Keratinocyte (primary cell): Measurements from ENCODE around the gene PDE4C. TPM values are rescaled to one million over a fixed set of nuclear protein-coding genes. Genes with fewer than 3 reads are reported as not detected.

ENCODE experiments used
- DNase-seq: peaks from one replicate; pipeline ENCODE4 v3.0.0-alpha.2; 2011; ENCODE audit warnings: low read depth, missing footprints, low spot score
- FAIRE-seq: peaks from 2 replicates; lab custom pipeline; 2011; peaks lifted over from hg19 to GRCh38; lab: Jason Lieb, UNC
- H2AFZ ChIP-seq: 2 replicates; pipeline ENCODE4 v1.6.0; 2012; ENCODE audit warnings: low read length, control low read depth, inconsistent platforms; ENCODE audit not compliant: control insufficient read depth
- H3K27ac ChIP-seq: 2 replicates; pipeline ENCODE4 v1.5.1; 2011; ENCODE audit warnings: low read length; ENCODE audit not compliant: control insufficient read depth, insufficient read depth
- H3K27me3 ChIP-seq: 3 replicates; pipeline ENCODE4 v1.6.0; 2011; ENCODE audit warnings: low read length; ENCODE audit not compliant: control insufficient read depth, insufficient read depth; ENCODE audit errors: extremely low read depth
- H3K36me3 ChIP-seq, 2 experiments: 2 replicates in 1 of 2; 3 replicates in 1 of 2; pipeline ENCODE4 v1.5.1; 2011; ENCODE audit warnings: low read length in 2 of 2, mild to moderate bottlenecking in 1 of 2; ENCODE audit not compliant: control insufficient read depth in 2 of 2, insufficient read depth in 2 of 2; ENCODE audit errors: extremely low read depth in 1 of 2
- H3K4me1 ChIP-seq: 3 replicates; pipeline ENCODE4 v1.5.1; 2011; ENCODE audit warnings: low read length; ENCODE audit not compliant: control insufficient read depth, insufficient read depth; ENCODE audit errors: extremely low read depth
- H3K4me2 ChIP-seq: 3 replicates; pipeline ENCODE4 v1.6.0; 2011; ENCODE audit warnings: low read depth, low read length; ENCODE audit not compliant: control insufficient read depth, insufficient read depth; ENCODE audit errors: extremely low read depth
- H3K4me3 ChIP-seq, 3 experiments: fragments of 200-600 bp in 1 of 3; sonication (generic) in 1 of 3; 2 replicates in 2 of 3; 3 replicates in 1 of 3; pipeline ENCODE4 v1.5.1; 2011 to 2016; ENCODE audit warnings: low read length in 3 of 3, mild to moderate bottlenecking in 3 of 3, control low read depth in 2 of 3, inconsistent platforms in 1 of 3, low read depth in 1 of 3, mixed read lengths in 1 of 3, mixed run types in 1 of 3, moderate library complexity in 1 of 3; ENCODE audit not compliant: control insufficient read depth in 2 of 3, insufficient read depth in 2 of 3; ENCODE audit errors: extremely low read depth in 1 of 3
- H3K79me2 ChIP-seq: 2 replicates; pipeline ENCODE4 v1.6.0; 2012; ENCODE audit warnings: low read length; ENCODE audit not compliant: control insufficient read depth, insufficient read depth
- H3K9ac ChIP-seq: 3 replicates; pipeline ENCODE4 v1.6.0; 2011; ENCODE audit warnings: low read length; ENCODE audit not compliant: control insufficient read depth, insufficient read depth; ENCODE audit errors: extremely low read depth
- H3K9me1 ChIP-seq: 3 replicates; pipeline ENCODE4 v1.6.0; 2011; ENCODE audit warnings: low read length; ENCODE audit not compliant: control insufficient read depth, insufficient read depth; ENCODE audit errors: extremely low read depth
- H3K9me3 ChIP-seq: 2 replicates; pipeline ENCODE4 v1.5.1; 2012; ENCODE audit warnings: low read depth, low read length; ENCODE audit not compliant: control insufficient read depth
- H4K20me1 ChIP-seq: 3 replicates; pipeline ENCODE4 v1.6.0; 2011; ENCODE audit warnings: low read length; ENCODE audit not compliant: control insufficient read depth, insufficient read depth; ENCODE audit errors: extremely low read depth
- CTCF ChIP-seq, 3 experiments: IDR thresholded peaks in 1 of 3; conservative IDR thresholded peaks in 1 of 3; optimal IDR thresholded peaks in 1 of 3; 2 replicates in 2 of 3; 3 replicates in 1 of 3; pipeline versions ENCODE3 to v1.5.1; 2011; ENCODE audit warnings: low read length in 3 of 3, mild to moderate bottlenecking in 3 of 3, moderate library complexity in 2 of 3, control low read depth in 1 of 3, inconsistent platforms in 1 of 3; ENCODE audit not compliant: insufficient read depth in 2 of 3; ENCODE audit errors: extremely low read depth in 1 of 3
- EZH2 ChIP-seq: IDR thresholded peaks from one replicate; pipeline ENCODE4 v1.6.1; 2012; ENCODE audit warnings: inconsistent platforms, mild to moderate bottlenecking, low read length, moderate library complexity
- dilution Hi-C: fragments of 300-500 bp; cut with MboI; formaldehyde crosslinking; loops from one replicate; pipeline ENCODE4 v1.7.0; 2020; ENCODE audit warnings: low sequenced_read_pairs; ENCODE audit not compliant: extremely low pct_ligation_motif_present
- polyA plus RNA-seq, 5 experiments: library from polyadenylated mRNA; depleted of rRNA in 3 of 5; stranded (reverse) in 3 of 5; stranded (forward) in 1 of 5; unstranded in 1 of 5; fragments of >200 nt; gene quantifications; 1 replicate in 1 of 5; 2 replicates in 3 of 5; 3 replicates in 1 of 5; pipeline versions ENCODE4 v1.2.1 to v1.2.3, GENCODE V29; 2011 to 2012; ENCODE audit warnings: missing spikeins in 2 of 5, low read depth in 1 of 5, low replicate concordance in 1 of 5

The PDE4C gene
- polyA plus RNA-seq, 1 donor (not counting 4 experiments of a cell fraction or from before 2014, with no cell fraction given) = not detected

DNA sequence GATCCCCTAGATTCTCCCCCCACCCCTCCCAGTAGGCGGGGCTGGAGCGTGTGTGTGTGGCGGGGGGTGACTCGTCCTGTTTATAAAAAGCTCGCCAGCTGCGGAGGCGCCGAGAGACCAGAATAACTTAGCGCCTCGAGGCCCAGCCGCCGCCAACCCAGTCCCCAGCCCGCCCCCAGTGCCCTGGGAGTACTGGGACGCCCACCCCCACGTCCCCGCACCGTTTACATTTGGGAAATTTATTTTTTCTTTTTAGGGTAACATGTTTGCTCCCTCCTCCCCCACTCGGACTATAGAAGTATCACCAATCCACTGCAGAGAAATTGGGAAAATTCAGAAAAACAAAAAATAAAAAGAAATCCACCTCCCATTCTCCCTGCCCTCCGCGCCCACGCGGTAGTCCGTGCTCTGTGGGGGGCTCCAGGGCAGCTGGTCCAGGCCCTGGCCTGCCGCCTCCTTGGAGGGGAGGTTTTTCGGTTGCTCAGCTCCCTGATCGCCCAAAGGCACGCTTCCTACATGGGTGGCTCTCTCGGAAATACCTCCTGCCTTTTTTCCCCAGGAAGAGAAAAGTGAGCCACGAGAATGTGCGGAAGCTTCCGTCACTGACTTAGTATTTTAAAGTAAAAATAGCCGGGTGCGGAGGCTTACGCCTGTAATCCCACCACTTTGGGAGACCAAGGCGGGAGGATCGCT, 20.9 kb downstream of the PDE4C start:
- H3K79me2 ChIP-seq = no peaks in the 10 kb centered on the region
- H3K4me2 ChIP-seq = peak overlapping the region; percentile 97
- dilution Hi-C loops = no loop called here
- peak overlapping the region; percentile 51 to 94 (median 86) for H3K4me3 ChIP-seq
- H3K9ac ChIP-seq = peak overlapping the region; percentile 77
- H3K27ac ChIP-seq = peak overlapping the region; percentile 80
- no peaks in the 10 kb centered on the region for H3K36me3 ChIP-seq
- peak overlapping the region; percentile 85 for H2AFZ ChIP-seq
- FAIRE-seq = no peak
- H3K27me3 ChIP-seq = peaks cover 2% of the 10 kb centered on the region
- DNase-seq = no peak
- H4K20me1 ChIP-seq = no peaks in the 10 kb centered on the region
- H3K9me3 ChIP-seq = no peaks in the 10 kb centered on the region
- no peak for TF ChIP-seq EZH2
- TF ChIP-seq CTCF (optimal IDR thresholded peaks at IDR 0.05 in 1 of 3, IDR thresholded peaks at IDR 0.05 in 1 of 3, conservative IDR thresholded peaks at IDR 0.05 in 1 of 3; ENCODE audit: extremely low read depth in 1 of 3, insufficient read depth in 2 of 3, low read length in 3 of 3) = no peak
- H3K9me1 ChIP-seq = no peaks in the 10 kb centered on the region
- H3K4me1 ChIP-seq = peaks cover 20% of the 10 kb centered on the region

- DNase-seq = no peak
- dilution Hi-C loops = no loop called here
- peak overlapping the region; percentile 77 for H3K9ac ChIP-seq
- peak overlapping the region; percentile 97 for H3K4me2 ChIP-seq
- no peaks in the 10 kb centered on the region for H3K36me3 ChIP-seq
- H2AFZ ChIP-seq = peak overlapping the region; percentile 85
- peaks cover 2% of the 10 kb centered on the region for H3K27me3 ChIP-seq
- TF ChIP-seq CTCF (optimal IDR thresholded peaks at IDR 0.05 in 1 of 3, IDR thresholded peaks at IDR 0.05 in 1 of 3, conservative IDR thresholded peaks at IDR 0.05 in 1 of 3; ENCODE audit: extremely low read depth in 1 of 3, insufficient read depth in 2 of 3, low read length in 3 of 3) = no peak
- no peak for TF ChIP-seq EZH2
- peak overlapping the region; percentile 80 for H3K27ac ChIP-seq
- H3K79me2 ChIP-seq = no peaks in the 10 kb centered on the region
- H4K20me1 ChIP-seq = no peaks in the 10 kb centered on the region
- H3K4me3 ChIP-seq = peak overlapping the region; percentile 51 to 94 (median 86)
- H3K4me1 ChIP-seq = peaks cover 20% of the 10 kb centered on the region
- H3K9me1 ChIP-seq = no peaks in the 10 kb centered on the region
- FAIRE-seq = no peak
- no peaks in the 10 kb centered on the region for H3K9me3 ChIP-seq
These were observed 21.6 kb downstream of the PDE4C start for GRCh38 chr19:18204394-18205199.
